Eye (tissue), 1 donor: ENCODE measurements around the gene ST6GALNAC4.

ENCODE experiments used
- DNase-seq: peaks from one replicate; pipeline ENCODE4 v3.0.0-alpha.2; 2015

ST6GALNAC4 gene

DNA sequence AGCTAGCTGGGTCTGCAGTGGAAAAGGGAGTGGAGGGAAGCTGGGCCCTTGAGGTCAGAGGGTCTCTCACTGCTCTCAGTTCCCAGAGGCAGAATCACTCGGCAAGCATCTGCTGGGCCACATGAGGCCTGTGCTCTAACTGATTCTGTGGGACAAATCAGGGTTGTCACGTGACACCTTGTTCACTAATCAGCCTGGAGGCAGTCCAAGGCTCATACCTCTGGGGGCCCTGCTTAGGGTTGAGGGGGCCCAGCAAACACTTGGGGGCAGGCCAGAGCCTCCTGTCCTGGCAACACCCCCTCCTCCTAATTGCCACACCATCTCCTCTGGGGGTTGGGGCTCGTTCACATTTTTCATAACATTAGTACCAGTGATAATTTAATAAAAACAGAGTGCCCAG is 29.9 kb upstream of the ST6GALNAC4 start:
- DNase-seq = no peak

DNA sequence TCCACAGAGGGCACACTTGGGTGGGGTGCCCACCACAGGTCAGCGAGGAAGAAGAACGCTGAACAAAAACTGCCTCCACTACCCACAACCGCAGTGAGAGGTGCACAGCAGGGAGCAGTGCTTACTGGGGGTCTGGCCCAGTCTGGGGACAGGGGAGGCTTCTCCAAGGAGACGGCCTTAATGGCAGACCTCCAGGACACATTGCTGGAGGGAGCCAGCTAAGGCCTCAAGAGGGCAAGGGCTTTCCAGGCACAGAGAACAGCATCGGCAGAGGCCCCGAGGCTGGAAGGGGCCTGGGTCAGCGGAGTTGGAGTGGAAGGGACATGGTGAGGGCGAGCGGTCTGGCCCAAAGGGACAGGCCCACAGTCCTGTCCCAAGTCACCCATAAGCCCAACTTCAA is 29.1 kb upstream of the ST6GALNAC4 start:
- DNase-seq = no peak

DNA sequence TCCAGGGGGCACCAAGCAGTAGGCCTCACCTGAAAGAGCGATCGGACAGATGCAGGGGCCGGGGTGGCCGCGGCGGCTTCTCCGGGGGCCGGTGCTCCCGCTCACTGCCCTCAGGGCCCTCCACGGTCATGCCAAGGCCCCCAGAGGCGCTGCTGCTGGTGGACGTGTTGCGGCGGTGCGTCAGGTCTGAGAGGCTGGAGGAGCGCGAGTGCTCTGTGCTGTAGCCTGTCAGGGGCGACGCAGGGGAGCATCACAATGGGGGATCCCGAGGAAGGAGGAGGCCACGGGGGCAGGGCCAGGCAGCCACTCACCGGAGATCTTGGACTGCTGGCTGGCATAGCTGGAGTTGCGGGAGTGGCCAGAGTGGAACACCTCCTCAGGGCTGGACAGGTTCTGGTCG is 28.5 kb upstream of the ST6GALNAC4 start:
- DNase-seq = no peak

DNA sequence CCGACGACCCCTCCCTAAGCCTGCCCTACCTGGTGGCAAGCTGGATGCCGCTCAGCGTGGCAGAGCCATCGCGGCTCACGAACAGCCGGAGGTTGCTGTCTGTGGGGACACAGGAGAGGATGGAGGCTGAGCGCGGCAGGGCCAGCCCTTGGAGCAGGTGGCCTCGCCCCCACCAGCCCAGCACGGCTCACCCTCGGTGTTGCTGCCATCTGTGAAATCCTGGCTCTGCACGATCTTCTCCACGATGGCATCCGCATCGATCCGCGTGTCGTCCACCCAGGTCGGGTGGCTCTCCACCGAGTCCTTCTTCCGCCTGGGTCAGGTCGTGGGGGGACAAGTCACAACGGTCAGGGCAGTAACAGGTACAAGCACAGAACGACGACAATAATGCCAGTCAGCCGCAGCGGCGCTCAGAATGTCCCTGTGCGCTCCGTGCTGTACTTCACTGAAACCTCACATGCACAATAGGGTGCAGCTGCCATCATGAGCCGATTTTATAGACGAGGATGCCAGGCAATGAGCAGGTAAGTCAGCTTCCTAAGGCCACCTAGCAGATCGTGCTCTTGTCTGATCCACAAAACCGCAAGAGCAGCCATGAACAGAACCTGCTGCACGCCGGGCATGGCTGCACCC is 27.9 kb upstream of the ST6GALNAC4 start:
- DNase-seq = no peak

DNA sequence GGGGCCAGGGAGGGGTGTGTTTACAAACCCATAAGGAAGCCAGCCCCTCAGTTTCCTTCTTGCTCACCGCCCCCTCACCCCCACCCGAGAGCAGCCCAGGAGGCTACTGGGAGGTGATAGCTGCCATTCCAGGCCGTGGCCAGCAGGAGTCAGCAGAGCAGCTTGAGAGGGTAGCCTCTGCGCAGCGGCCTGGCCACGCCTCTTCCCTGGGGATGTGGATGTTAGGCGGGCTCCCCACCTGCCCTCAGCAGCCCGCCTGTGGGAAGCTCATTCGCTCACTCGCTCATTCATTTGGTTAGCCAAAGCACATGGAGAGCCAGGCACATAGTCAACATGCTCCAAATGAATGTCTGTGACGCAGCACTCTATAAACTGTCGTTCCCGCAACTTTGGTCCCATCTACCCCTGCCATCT is 26.9 kb upstream of the ST6GALNAC4 start:
- DNase-seq = peak; percentile 84

DNA sequence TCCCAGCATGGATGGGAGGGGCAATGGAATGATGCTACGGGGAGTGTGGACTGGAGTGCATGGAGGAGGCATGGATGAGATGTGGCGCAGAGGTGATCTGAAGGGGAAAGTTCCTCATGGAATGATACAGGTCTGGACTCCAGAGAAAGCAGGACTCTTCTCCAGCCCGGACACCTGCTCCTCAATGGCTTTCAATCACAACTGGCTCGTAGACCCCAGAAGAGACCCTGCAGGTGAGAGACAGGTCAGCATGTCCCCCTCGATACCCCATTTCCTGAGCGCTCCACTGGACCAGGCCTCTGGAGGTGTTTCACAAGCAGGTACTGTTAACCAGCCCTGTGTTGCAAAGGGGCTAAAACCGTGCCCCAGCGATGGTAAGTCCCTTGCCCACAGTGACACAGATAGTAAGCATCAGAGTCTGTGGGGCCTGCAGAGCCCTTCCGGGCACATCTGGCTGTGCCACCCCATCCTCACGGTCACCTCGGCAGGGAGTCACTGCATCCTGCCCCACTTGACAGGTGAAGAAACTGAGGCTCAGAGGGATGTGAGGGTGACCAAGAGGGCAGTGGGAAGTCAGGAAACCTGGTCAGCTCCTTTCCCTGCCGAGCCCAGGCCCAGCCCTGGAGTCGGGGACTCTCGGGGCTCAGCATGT is 26.3 kb upstream of the ST6GALNAC4 start:
- no peak for DNase-seq

DNA sequence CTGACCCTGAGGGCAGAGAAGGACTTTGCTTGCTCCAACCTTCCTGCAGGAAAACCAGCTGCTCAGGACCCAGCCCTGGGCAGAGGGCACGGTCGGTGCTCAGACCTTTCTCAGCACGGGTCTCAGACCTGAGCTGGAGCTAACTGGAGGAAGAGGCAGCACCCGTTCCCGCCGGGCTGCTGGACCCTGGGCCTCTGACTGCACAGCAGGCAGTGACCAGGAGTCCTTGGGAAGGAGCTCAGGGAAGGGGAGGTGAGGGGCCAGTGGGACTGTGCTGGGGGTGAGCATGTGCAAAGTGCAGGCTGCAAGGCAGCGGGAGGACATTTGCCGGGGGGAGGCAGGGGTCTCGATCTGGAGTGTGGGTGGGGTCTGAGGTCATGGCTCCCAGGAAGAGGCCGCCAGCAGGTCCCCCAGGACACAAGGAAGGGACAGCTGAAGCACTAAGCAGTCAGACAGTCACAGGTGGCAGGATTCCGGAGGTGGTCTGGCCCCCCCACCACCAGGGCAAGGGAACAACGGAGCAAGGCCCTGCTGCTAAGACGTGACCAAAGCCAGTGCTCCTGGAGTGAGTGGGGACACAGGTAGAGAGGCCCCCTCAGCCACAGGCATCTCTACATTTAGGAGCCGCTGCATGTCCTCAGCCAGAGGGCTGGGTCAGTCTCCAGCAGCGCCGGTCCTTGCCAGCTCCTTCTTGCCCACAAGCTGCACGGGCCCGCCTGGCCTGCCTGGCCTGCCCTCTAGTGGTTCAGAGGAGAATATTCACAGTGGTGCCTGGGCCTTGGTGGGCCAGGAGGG is 25.6 kb upstream of the ST6GALNAC4 start:
- peak; percentile 80 for DNase-seq

DNA sequence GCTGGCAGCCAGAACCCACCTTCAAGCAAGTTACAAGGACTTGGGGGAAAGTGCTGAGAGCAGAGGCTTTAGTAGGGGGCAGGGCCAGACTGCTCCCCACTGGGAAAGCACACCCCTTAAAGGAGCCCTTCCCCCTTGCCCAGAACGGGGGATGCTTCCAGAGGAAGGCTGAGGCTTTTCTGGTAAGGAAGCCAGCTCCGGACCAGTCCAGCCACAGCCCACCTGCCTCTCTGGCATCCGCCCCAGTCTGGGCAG is 25.0 kb upstream of the ST6GALNAC4 start:
- no peak for DNase-seq

DNA sequence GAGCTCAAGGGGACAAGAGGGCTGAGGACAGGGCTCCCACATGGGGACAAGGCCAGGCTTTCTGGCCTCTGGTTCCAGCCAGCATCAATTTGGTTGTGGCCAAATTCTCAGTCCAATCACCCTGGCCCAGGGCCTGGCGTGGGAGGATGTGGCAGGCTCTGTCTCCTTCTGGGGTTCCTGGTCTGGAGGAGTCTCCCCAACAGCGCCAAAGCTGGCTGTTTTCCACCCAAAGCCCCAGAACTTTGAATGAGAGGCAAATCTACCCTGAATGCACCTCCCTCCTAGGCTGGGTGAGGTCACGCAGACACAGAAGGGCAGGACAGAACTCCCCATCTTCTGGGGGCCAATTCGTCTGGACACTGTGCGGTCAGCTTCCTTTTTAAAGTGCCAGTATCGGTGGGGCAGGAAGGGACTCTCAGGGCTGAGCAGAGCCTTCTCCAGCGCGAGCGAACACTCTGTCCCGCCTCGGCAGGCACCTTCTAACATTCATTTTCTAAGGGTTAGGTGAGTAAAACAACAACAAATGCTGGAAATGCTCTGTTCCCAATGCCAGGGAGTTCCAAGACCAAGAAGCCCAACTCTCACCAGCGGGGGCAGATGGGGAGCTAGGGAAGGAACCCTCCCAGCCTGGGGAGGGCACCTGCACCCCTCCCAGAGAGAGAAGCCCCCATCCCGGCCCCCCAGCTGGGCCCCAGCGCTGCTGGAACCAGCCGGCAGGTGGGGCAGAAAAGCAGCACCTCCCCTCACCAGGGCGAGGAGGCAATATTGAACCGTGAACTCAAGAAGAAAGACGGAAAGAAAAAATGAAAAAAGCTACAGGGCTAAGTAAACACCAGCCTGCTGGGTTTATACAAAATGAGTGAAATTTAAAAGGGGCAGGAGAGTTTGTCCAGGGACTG is 24.5 kb upstream of the ST6GALNAC4 start:
- no peak for DNase-seq

DNA sequence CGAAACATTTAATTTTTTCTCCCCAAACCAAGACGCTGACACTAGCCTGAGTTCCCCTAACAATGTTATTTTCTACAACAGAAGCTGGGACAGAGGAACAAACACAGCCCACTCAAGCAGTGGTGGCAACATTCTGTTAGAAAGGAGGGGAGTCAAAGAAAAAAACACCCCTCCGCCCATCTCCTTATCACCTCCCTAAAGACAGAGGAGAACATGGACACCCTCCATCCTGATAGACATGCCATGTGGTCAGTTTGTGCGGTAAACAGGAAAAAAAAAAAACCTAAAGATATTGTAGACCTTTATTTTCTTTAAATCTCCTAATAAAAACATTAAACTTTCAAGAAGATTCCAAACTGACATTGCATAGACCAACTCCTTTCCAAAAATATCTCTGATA is 23.8 kb upstream of the ST6GALNAC4 start:
- no peak for DNase-seq

DNA sequence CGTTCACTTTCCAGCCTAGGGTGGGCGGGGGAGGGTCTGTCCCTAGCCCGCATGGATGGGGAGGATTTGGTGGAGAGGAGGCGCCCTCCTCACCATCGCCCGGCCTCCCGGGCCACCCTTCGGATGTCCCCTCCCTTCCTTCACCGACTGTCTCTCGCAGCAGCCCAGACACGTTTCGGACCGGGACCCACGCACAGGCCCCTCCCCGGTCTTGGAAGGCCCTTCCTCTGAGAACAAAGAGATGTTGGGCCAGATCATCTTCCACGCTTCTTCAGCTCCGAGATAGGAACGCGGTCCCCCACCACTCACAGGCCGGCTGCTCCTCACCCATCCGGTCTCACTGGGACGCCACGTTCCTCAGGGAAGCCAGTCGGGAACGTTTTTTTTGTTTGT is 21.5 kb upstream of the ST6GALNAC4 start:
- peak; percentile 57 for DNase-seq

DNA sequence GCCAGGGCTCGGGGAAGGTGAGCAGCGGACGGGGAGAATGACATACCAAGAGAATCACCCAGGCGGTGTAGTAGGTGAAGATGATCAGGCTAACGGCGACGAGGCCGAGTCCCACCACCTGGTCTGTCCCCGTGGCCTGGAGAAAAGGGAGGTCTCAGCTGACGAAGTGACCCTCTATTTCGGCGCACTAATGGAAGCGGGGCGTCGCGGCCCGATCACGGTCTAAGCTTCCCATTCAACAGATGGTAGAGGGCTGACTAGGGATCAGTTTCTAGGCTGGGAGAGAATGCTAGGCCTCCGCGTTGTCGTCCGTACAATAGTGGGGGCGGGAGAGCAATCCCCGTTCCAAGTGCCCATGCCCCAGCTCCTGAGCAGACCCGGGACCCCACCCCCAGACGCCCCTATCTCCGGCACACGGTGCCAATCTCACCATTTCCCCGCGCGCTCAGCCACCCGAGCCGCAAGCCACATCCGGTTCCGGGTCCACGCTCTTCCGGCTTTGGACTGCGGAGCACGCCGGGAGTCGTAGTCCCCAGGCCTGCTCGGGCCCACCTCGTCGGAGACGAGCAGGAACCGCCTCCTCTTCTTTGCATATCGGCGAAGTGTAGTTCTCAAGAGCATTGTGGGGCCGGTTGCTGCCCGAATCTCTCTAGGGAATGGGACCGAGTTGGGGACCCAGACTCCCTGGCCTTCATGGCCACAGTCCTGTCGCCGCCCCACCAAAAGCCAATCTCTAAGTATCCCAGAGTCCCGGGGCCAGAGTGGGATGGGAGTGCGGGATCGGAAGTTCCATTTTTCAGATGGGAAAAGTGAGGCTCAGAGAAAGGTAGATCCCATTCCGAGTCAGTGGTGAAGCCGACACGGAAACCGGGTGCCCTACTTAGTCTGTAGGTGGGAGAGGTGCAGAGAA is 20.8 kb upstream of the ST6GALNAC4 start, which contains the start of gene DPM2:
TSS of gene DPM2 (minus strand) at position 467 of the 910 bp plus-strand sequence. CDS start at position 433, 34 bp downstream.
- peak; percentile 94 for DNase-seq

DNA sequence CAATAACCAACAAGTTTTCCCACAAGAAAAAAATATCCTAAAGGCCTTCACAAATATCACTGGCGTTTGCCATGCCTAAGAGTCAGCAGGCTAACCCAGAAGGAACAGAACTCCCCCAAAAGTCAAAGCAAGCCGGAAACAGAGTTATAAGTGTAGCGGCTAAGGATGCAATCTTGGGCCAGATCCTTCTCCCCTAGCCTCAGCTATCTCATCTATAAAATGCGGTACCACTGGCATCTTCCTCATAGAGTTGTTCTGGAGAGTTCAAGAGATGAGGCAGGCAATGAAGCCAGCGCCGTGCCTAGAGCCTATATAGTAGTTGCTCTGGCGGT is 20.2 kb upstream of the ST6GALNAC4 start:
- DNase-seq = no peak

DNA sequence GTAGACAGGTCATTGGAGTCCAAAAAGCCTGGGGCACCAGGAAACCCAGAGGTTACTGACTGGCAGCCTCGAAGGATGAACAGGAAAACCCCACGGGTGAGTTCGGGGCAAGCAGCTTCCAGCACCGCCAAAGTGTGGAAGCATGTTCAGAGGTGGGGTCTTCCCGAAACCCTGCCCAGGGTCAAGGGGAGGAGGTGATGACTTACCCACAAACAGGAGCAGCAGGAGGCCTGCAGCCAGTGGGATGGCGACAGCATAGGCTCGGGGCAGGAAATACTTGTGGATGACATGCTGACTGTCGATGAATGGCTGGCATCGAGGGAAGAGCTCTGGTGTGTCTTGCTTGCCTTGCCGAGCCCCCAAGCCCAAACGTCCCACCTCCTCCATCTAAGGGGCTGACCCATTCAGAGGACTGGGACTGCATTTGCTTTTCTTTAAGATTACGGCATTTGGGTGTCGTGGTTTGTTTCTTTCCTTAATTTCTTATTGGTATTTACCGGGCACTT is 19.6 kb upstream of the ST6GALNAC4 start:
- DNase-seq = no peak

DNA sequence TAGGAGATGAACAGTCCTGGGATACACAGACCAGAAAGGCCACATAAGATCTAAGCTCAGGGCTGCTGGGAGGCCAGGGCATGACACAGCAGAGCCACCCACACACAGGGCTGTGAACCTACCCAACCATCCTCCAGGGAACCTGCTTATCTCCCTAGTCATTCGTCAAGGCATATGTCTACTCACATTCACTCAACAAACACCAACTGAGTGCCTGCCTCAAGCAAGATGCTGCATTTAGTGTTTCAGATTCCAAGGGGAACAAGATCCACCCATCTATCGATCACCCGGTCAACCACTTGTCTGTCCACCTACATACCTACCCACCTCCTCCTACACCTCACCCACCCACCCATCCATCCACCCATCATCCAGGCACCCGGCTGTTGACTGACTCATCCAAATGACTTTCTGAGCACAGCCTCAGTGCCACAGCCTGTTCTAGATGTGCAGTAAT is 19.0 kb upstream of the ST6GALNAC4 start:
- no peak for DNase-seq

DNA sequence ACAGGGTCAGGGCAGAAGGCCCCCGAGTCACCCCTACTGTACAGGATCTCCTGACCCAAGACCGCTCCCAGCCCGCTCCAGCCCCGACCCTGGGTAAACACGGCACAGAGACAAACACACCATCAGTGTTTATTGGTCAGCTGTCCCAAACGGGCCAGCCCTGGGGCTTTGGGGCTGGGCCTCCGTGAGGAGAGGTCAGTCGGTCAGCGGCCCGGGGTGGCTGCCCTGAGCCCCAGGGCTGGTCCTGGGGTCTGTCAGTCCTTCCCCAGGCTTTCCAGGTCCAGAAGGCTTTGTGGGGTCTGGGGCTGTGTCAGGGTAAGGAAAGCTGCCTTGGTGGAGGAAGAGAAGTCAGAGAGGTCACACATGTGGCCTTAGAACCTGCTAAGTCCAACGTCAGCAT is 18.1 kb upstream of the ST6GALNAC4 start:
- DNase-seq = no peak

DNA sequence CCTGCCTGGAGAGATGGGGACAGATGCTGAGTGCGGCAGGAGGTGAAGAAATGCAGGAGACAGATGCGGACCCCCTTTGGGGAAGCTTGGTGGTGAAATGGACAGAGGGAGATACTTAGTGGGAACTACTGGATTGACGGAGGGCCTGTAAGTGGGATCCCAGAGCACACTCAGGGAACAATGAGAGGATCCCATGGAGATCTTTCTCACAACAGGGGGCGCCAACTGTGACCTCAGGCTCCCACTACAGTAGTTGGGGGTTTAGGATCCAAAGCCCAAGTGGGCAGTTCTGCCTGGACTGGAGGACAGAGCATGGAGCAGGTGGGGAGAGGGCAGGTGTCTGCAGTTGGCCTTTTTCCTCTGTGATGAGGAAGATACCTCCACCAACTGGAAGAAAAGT is 17.4 kb upstream of the ST6GALNAC4 start:
- DNase-seq = no peak

DNA sequence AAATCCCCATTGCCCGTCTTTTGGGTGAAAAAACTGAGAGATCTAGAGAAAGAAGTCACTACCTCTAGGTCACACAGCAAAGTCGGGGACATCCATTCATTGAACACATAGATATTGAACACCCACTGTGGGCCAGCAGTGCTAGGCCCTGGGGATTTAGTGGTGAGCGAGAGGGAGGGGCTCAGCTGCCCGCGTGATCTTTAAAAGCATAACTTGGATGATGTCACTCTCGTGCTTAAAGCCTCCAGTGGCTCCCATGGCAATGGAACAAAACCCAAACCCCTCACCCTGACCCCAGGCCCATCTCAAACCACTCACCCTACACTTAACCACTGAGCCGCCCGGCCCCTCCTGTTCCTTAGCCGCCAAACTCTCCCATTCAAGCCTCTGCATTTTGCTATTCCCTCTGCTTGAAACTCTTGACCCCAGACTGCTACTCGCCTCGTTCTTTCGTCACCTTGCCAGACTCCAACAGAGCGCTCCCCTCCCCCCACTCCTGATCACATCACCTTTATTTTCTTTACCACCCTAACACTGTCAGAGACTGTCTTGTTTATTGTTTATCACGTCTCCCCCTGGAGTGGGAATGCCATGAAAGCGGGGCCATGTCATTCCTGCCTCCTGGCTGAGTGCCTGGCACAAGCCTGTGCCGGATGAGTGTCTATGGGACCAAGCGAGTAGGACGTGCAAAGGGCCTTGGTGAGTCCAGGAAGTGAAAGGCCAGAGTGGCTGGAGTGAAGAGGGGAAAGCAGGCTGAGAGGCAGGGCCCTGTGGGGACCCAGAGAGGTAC is 14.4 kb upstream of the ST6GALNAC4 start:
- DNase-seq = peak; percentile 80

DNA sequence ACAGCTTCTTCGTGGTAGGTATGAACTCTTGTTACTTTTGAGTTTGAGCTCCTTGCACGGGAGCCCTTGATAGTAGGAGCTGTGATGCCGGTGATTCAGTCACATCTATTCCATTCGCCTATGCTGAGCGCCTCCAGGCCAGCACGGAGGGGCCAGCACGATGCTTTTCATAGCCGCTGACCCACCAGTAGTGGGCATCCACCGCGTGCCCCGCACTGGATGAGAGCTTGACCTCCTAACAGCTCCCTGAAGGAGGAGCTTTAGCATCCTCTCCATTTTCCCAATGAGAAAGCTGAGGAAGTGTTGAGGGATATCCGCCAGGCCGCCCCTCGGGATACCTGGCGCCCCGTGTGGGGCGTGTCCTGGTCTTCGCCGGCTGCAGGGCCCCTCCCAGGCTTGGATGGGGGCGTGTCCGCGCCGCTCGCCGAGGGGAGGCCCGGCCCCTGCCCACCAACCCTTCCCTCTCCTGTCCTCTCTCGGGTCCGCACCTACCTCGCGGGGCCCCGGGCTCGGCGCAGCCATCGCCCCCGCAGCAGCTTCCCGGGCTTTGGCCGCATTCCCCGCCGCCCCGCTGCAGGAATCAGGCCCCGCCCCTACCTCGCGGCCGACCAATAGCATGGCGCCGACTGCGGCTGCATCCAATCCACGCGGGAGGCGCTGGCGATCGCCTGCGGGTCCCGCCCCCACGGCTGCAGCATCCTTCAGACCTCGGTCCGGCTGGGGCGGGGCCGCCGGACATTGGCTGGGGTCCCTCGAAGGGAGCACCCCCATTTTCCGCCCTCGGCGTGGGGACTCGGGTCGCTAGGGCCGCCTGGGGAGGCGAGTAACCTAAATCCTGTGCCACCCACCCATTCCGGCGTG is 13.6 kb upstream of the ST6GALNAC4 start, which contains the start of gene PIP5KL1:
TSS of gene PIP5KL1 (minus strand) at position 547 of the 861 bp plus-strand sequence. CDS start at position 522, 25 bp downstream.
- peak; percentile 93 for DNase-seq

DNA sequence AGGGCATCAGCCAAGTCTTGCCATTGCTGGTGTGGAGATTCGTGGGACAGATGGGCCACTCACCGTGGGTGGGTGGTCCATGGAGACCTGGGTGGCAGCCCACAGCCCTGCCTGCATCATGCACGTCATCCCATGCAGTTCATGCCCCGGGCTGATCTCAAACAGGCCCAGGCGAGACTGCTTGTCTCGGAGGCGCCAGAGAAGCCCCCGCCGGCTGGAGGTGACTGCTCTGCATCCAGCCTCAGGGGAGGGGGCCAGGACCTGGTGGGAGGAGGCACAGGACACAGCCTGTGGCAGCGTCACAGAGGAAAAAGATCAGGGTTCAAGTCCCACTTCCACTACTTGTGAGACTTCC is 12.8 kb upstream of the ST6GALNAC4 start:
- DNase-seq = no peak
